ENCODE data around the gene PAN2.

Gene PAN2

DNA sequence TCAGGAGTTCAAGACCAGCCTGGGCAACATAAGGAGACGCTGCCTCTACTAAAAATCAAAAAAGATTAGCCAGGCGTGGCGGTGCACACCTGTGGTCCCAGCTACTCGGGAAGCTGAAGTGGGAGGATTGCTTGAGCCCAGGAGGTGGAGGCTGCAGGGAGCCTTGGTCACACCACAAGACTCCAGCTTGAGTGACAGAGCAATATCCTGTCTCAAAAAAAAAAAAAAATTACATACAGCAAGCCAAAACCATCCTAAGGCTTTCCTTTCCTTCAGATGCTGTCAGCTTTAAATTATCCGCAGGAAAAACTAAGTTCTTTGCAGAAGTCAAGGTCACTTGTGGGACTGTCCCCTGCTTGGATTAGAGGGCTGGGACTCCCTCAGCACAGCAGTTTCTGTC lies 35.0 kb downstream of the PAN2 start:
- peak; percentile 27 for DNase-seq (ENCODE audit: low read depth)

GRCh38 chr12:56297400-56297799 lies 36.4 kb downstream of the PAN2 start:
- no peak for DNase-seq (ENCODE audit: low read depth)
- peak overlapping the region; percentile 7 for H3K4me3 ChIP-seq (ENCODE audit: low read depth, low read length)
- TF ChIP-seq CTCF (IDR thresholded peaks at IDR 0.05; ENCODE audit: low read depth, low read length) (no peak), MYC (IDR thresholded peaks at IDR 0.05; ENCODE audit: low read depth, low read length) (no peak), POLR2A (IDR thresholded peaks at IDR 0.05; ENCODE audit: extremely low read depth, insufficient read length) (no peak)
- TF ChIP-seq, protein P1, sequence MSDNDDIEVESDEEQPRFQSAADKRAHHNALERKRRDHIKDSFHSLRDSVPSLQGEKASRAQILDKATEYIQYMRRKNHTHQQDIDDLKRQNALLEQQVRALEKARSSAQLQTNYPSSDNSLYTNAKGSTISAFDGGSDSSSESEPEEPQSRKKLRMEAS (IDR thresholded peaks at IDR 0.05; ENCODE audit: low read depth, low read length), result no peak

More for the DNA sequence above, 35.0 kb downstream of the PAN2 start:
- TF ChIP-seq CTCF (IDR thresholded peaks at IDR 0.05; ENCODE audit: low read depth, low read length) (no peak), MYC (IDR thresholded peaks at IDR 0.05; ENCODE audit: low read depth, low read length) (no peak), POLR2A (IDR thresholded peaks at IDR 0.05; ENCODE audit: extremely low read depth, insufficient read length) (no peak)
- TF ChIP-seq, protein P1 (IDR thresholded peaks at IDR 0.05; ENCODE audit: low read depth, low read length), result no peak
- peak overlapping the region; percentile 92 for H3K4me3 ChIP-seq (ENCODE audit: low read depth, low read length)

- TF ChIP-seq, protein P1 (IDR thresholded peaks at IDR 0.05; ENCODE audit: low read depth, low read length), result no peak
- TF ChIP-seq MYC (IDR thresholded peaks at IDR 0.05; ENCODE audit: low read depth, low read length), result no peak
- TF ChIP-seq POLR2A (IDR thresholded peaks at IDR 0.05; ENCODE audit: extremely low read depth, insufficient read length), result no peak
- no peak for TF ChIP-seq CTCF (IDR thresholded peaks at IDR 0.05; ENCODE audit: low read depth, low read length)
- no peak overlapping the region for H3K4me3 ChIP-seq (ENCODE audit: low read depth, low read length)
- DNase-seq (ENCODE audit: low read depth), result no peak
Measured at GRCh38 chr12:56296295-56296694, 37.5 kb downstream of the PAN2 start.

DNA sequence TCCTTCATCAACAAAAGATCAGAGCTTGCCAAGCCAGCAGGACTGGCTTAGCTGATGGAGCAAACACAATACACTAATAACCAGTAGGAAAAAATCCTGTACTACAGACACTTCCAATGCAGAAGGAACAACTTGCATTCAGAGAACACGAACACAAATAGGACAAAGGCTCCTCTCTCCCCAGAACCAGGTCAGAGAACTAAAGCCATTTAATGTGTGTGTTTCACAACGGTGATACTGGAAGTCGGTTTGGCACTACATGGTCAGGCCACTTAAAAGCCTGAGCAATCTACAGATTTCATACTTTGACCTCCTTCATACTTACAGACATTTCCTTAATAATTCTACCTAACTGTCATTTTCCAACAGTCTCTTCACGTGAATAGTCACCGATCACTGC lies 40.0 kb downstream of the PAN2 start:
- no peak for DNase-seq (ENCODE audit: low read depth)
- no peak for TF ChIP-seq MYC (IDR thresholded peaks at IDR 0.05; ENCODE audit: low read depth, low read length)
- no peak for TF ChIP-seq CTCF (IDR thresholded peaks at IDR 0.05; ENCODE audit: low read depth, low read length)
- TF ChIP-seq, protein P1 (IDR thresholded peaks at IDR 0.05; ENCODE audit: low read depth, low read length), result no peak
- no peak for TF ChIP-seq POLR2A (IDR thresholded peaks at IDR 0.05; ENCODE audit: extremely low read depth, insufficient read length)
- no peak overlapping the region for H3K4me3 ChIP-seq (ENCODE audit: low read depth, low read length)

GRCh38 chr12:56288705-56289387 lies 45.0 kb downstream of the PAN2 start:
- H3K4me3 ChIP-seq (ENCODE audit: low read depth, low read length), result no peak overlapping the region
- peak; percentile 61 for DNase-seq (ENCODE audit: low read depth)
- TF ChIP-seq, protein P1 (IDR thresholded peaks at IDR 0.05; ENCODE audit: low read depth, low read length), result no peak
- TF ChIP-seq CTCF (IDR thresholded peaks at IDR 0.05; ENCODE audit: low read depth, low read length), result no peak
- no peak for TF ChIP-seq MYC (IDR thresholded peaks at IDR 0.05; ENCODE audit: low read depth, low read length)
- no peak for TF ChIP-seq POLR2A (IDR thresholded peaks at IDR 0.05; ENCODE audit: extremely low read depth, insufficient read length)
